Vagina (tissue), 2 donors: ENCODE measurements around the gene BICDL2. TPM values are rescaled to one million over a fixed set of nuclear protein-coding genes. Genes with fewer than 3 reads are reported as not detected.

Experiments used
- DNase-seq, 2 donors: peaks; one replicate each; pipeline ENCODE4 v3.0.0-alpha.2; 2017; ENCODE audit errors: extremely low spot score in 2 of 2
- H3K27ac ChIP-seq: fragments of 200-600 bp; sonication (generic); one replicate; pipeline ENCODE4 v1.5.1; 2019
- H3K27me3 ChIP-seq: fragments of 200-600 bp; sonication (generic); one replicate; pipeline ENCODE4 v1.5.1; 2019
- H3K36me3 ChIP-seq, 2 donors: fragments of 200-600 bp; sonication (generic); one replicate each; pipeline ENCODE4 v1.5.1; 2017 to 2019
- H3K4me1 ChIP-seq: fragments of 200-600 bp; sonication (generic); one replicate; pipeline ENCODE4 v1.5.1; 2019
- H3K4me3 ChIP-seq, 2 donors: fragments of 200-600 bp; sonication (generic); 1 replicate in 1 of 2; 2 replicates in 1 of 2; pipeline ENCODE4 v1.5.1; 2016 to 2019
- H3K9me3 ChIP-seq: fragments of 200-600 bp; sonication (generic); one replicate; pipeline ENCODE4 v1.5.1; 2019
- CTCF ChIP-seq, 3 experiments: fragments of 450-650 bp in 2 of 3; fragments of 200-600 bp in 1 of 3; sonication (generic) in 1 of 3; IDR thresholded peaks; one replicate each; pipeline ENCODE4 v1.5.1; 2017 to 2019; ENCODE audit warnings: antibody characterized with exemption in 3 of 3, mild to moderate bottlenecking in 2 of 3, moderate library complexity in 2 of 3
- POLR2A ChIP-seq, 2 donors: fragments of 450-650 bp; IDR thresholded peaks; one replicate each; pipeline ENCODE4 v1.6.1; 2017; ENCODE audit warnings: antibody characterized with exemption in 2 of 2, mild to moderate bottlenecking in 2 of 2, moderate library complexity in 2 of 2
- POLR2AphosphoS5 ChIP-seq, 2 donors: sonication (generic); formaldehyde crosslinking; IDR thresholded peaks; one replicate each; pipeline ENCODE4 v1.9.0; 2017; ENCODE audit warnings: antibody characterized with exemption in 2 of 2, mild to moderate bottlenecking in 2 of 2, low read depth in 1 of 2; ENCODE audit not compliant: insufficient read depth in 1 of 2
- intact Hi-C: fragments of 100-400 bp; cut with DNase I; formaldehyde crosslinking; loops from one replicate; pipeline ENCODE4 v1.15.1; 2023
- total RNA-seq: library from RNA; depleted of rRNA; stranded (reverse); fragments of >200 nt; gene quantifications from one replicate; pipeline ENCODE4 v1.2.3, GENCODE V29; 2016

The BICDL2 gene
- total RNA-seq, 1 donor from 2014 or later = 52.5 TPM

GRCh38 chr16:3062553-3062952 lies 25.8 kb upstream of the BICDL2 start:
- no peak overlapping the region for H3K4me3 ChIP-seq
- no peak for DNase-seq
- intact Hi-C loops = no loop called here
- no peaks in the 10 kb centered on the region for H3K9me3 ChIP-seq
- H3K27ac ChIP-seq = no peak overlapping the region
- H3K27me3 ChIP-seq = no peaks in the 10 kb centered on the region
- no peaks in the 10 kb centered on the region for H3K36me3 ChIP-seq
- H3K4me1 ChIP-seq = peaks cover 34% of the 10 kb centered on the region
- TF ChIP-seq POLR2AphosphoS5 (IDR thresholded peaks at IDR 0.05; ENCODE audit: insufficient read depth in 1 of 2, low read depth in 1 of 2) = no peak
- TF ChIP-seq CTCF (IDR thresholded peaks at IDR 0.05) = no peak
- no peak for TF ChIP-seq POLR2A (IDR thresholded peaks at IDR 0.05)

GRCh38 chr16:3060339-3061127 lies 23.8 kb upstream of the BICDL2 start:
- no peak for DNase-seq
- Histone ChIP-seq H3K36me3 (no peaks in the 10 kb centered on the region), H3K4me3 (no peak overlapping the region), H3K27me3 (no peaks in the 10 kb centered on the region), H3K9me3 (no peaks in the 10 kb centered on the region), H3K27ac (no peak overlapping the region), H3K4me1 (peaks cover 27% of the 10 kb centered on the region)
- intact Hi-C loops = no loop called here
- no peak for TF ChIP-seq POLR2AphosphoS5 (IDR thresholded peaks at IDR 0.05; ENCODE audit: insufficient read depth in 1 of 2, low read depth in 1 of 2)
- no peak for TF ChIP-seq CTCF (IDR thresholded peaks at IDR 0.05)
- TF ChIP-seq POLR2A (IDR thresholded peaks at IDR 0.05) = no peak

- TF ChIP-seq POLR2AphosphoS5 (IDR thresholded peaks at IDR 0.05; ENCODE audit: insufficient read depth in 1 of 2, low read depth in 1 of 2) (no peak), CTCF (IDR thresholded peaks at IDR 0.05) (no peak), POLR2A (IDR thresholded peaks at IDR 0.05) (no peak)
- peaks cover 20% of the 10 kb centered on the region for H3K4me1 ChIP-seq
Observed at GRCh38 chr16:3059723-3060242, 23.0 kb upstream of the BICDL2 start.

GRCh38 chr16:3059041-3059722 lies 22.4 kb upstream of the BICDL2 start:
- Histone ChIP-seq H3K27ac (peak overlapping the region; percentile 76), H3K9me3 (no peaks in the 10 kb centered on the region), H3K27me3 (no peaks in the 10 kb centered on the region), H3K36me3 (no peaks in the 10 kb centered on the region), H3K4me1 (peaks cover 19% of the 10 kb centered on the region), H3K4me3 (peak overlapping the region; percentile 78 to 80)
- DNase-seq = no peak
- intact Hi-C loops = loop anchor here (5.0 kb wide), 2 partner anchors 53 to 103 kb away; partner anchors contain the start of gene ZNF205
- TF ChIP-seq CTCF (IDR thresholded peaks at IDR 0.05) (peak; percentile 92 to 96 (median 95)), POLR2AphosphoS5 (IDR thresholded peaks at IDR 0.05; ENCODE audit: insufficient read depth in 1 of 2, low read depth in 1 of 2) (peak in 1 of 2 donors; percentile 36), POLR2A (IDR thresholded peaks at IDR 0.05) (no peak)

More at GRCh38 chr16:3059723-3060242, 23.0 kb upstream of the BICDL2 start:
- no peaks in the 10 kb centered on the region for H3K36me3 ChIP-seq
- peak overlapping the region; percentile 76 for H3K27ac ChIP-seq
- no peaks in the 10 kb centered on the region for H3K9me3 ChIP-seq
- DNase-seq = no peak
- H3K27me3 ChIP-seq = no peaks in the 10 kb centered on the region
- intact Hi-C loops = loop anchor here (5.0 kb wide), 2 partner anchors 53 to 103 kb away; partner anchors contain the start of gene ZNF205
- H3K4me3 ChIP-seq = peak overlapping the region; percentile 78 to 80
